ENCODE measurements around the gene MRRF.

MRRF gene

GRCh38 chr9:122368642-122369041 lies 104.0 kb downstream of the MRRF start:
- H3K4me3 ChIP-seq (ENCODE audit: low read depth, low read length) = no peak overlapping the region
- in situ Hi-C loops (cut with HindIII; ENCODE audit: low sequenced_read_pairs) = no loop called here
- no peak for DNase-seq (ENCODE audit: low read depth, low spot score)
- no peak for TF ChIP-seq CTCF (IDR thresholded peaks at IDR 0.05; ENCODE audit: low read depth, low read length)

DNA sequence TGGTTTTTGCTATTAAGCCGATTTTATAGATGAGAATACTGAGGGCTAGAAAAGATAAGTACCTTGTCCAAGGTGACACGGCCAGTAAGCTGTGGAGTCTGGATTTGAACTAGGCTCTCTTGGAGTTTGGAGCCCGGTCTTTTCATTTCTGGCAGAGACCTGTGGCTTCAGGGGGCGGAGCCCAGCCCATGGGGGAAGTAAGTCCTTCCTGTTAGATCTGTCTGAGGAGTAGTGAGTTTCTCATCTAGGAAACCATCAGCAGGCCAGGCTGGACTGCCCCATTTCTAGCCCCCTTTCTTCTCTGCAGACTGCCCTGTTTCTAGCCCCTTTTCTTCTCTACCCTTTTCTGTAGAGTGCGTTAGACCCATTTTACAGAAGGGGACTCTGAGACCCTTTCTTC lies 105.6 kb downstream of the MRRF start:
- in situ Hi-C loops (cut with HindIII; ENCODE audit: low sequenced_read_pairs) = no loop called here
- H3K4me3 ChIP-seq (ENCODE audit: low read depth, low read length) = no peak overlapping the region
- TF ChIP-seq CTCF (IDR thresholded peaks at IDR 0.05; ENCODE audit: low read depth, low read length) = no peak
- DNase-seq (ENCODE audit: low read depth, low spot score) = no peak

- in situ Hi-C loops (cut with HindIII; ENCODE audit: low sequenced_read_pairs) = no loop called here
- no peak within 1 kb of the TSS for H3K4me3 ChIP-seq (ENCODE audit: low read depth, low read length)
- DNase-seq (ENCODE audit: low read depth, low spot score) = no peak
These were observed 106.4 kb downstream of the MRRF start, which contains the start of gene PTGS1 for GRCh38 chr9:122370869-122371755. Gene PTGS1, plus strand, starts transcription at chr9:122371024. Its CDS starts 61 bp downstream, at chr9:122371085.

GRCh38 chr9:122371846-122372245 lies 107.2 kb downstream of the MRRF start:
- no peak overlapping the region for H3K4me3 ChIP-seq (ENCODE audit: low read depth, low read length)
- no peak for TF ChIP-seq CTCF (IDR thresholded peaks at IDR 0.05; ENCODE audit: low read depth, low read length)
- no peak for DNase-seq (ENCODE audit: low read depth, low spot score)
- in situ Hi-C loops (cut with HindIII; ENCODE audit: low sequenced_read_pairs) = no loop called here

More at GRCh38 chr9:122370869-122371755, 106.4 kb downstream of the MRRF start, which contains the start of gene PTGS1:
- no peak for TF ChIP-seq CTCF (IDR thresholded peaks at IDR 0.05; ENCODE audit: low read depth, low read length)

DNA sequence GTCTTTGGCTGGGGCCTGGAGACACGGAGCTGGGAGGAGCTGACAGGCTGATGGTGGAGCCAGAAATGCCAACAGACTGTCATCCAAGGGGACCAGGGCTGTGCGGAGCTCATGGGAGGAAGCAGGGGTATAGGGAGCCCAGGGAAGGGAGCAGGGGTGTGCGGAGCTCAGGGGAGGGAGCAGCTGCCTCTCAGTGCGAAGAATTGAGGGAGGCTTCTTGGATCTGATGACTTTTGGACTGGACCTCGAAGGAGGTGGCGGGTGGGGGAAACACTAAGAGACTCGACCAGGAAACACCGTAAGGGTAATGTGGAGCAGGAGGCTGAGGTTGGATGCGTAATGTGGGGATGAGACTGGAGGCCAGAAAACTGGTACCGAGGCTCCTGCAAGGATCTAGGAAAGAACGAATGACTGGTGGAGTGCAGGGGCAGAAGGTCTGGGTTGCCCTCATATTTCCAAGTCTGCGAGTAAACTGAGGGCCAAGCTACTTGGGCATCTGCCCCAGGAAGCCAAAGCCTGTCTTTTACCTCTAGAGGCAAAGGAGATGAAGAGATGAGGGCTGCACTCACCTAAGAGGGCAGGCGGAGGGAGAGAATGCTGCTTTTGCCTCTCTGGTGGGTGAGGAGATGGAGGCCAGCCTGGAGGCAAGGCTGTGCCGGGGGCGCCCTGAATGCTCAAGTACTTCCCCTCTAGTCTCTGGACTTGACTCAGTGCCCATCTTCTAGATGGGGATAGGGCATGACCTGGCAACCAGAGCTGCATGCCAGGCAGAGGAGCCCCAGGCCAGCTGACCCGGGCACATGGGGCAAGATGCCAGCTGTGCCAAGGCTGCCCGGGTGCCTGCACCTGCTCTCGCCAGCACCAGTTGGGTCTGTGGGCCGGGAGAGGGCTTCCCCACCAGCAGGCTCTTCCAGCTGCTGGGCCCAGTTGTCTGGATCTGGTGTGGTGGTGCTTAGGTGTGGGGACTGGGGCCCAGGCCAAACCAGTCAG lies 108.5 kb downstream of the MRRF start:
- TF ChIP-seq CTCF (IDR thresholded peaks at IDR 0.05; ENCODE audit: low read depth, low read length) = no peak
- no peak for DNase-seq (ENCODE audit: low read depth, low spot score)
- in situ Hi-C loops (cut with HindIII; ENCODE audit: low sequenced_read_pairs) = no loop called here
- no peak overlapping the region for H3K4me3 ChIP-seq (ENCODE audit: low read depth, low read length)

DNA sequence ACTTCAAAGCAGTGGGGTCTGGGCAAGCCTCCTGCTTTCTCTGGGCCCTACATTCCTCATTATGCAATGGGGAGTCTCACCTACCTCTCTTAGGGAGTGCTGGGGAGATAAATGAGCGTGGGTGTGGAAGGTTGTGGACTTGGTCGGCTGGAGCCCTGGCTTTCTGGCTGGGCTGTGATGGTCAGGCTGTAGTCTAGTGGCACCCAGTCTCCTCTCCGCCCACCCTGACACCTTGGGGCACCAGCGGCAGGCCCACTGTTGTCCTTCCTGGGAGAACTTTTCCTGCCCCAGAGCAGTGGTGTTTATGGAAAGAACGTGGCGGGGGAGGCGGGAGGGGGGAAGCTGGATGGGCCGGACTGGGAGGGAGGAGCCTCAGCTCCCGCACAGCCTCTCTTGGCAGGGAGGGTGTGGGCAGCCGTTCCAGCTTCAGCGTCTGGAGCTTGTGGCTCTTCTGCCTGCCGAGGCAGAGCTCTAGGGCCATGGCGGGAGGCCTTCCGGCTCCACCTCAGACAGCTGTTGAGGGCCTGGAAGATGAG lies 110.3 kb downstream of the MRRF start:
- TF ChIP-seq CTCF (IDR thresholded peaks at IDR 0.05; ENCODE audit: low read depth, low read length) = no peak
- no peak overlapping the region for H3K4me3 ChIP-seq (ENCODE audit: low read depth, low read length)
- in situ Hi-C loops (cut with HindIII; ENCODE audit: low sequenced_read_pairs) = no loop called here
- DNase-seq (ENCODE audit: low read depth, low spot score) = peak; percentile 34
